Measurements from ENCODE around the gene DSTN. TPM values are rescaled to one million over a fixed set of nuclear protein-coding genes. Genes with fewer than 3 reads are reported as not detected.

The DSTN gene
- total and polyA plus RNA-seq, 2 donors (not counting 1 experiment from before 2014, with no cell fraction given): 6.6 to 13.4 TPM

DNA sequence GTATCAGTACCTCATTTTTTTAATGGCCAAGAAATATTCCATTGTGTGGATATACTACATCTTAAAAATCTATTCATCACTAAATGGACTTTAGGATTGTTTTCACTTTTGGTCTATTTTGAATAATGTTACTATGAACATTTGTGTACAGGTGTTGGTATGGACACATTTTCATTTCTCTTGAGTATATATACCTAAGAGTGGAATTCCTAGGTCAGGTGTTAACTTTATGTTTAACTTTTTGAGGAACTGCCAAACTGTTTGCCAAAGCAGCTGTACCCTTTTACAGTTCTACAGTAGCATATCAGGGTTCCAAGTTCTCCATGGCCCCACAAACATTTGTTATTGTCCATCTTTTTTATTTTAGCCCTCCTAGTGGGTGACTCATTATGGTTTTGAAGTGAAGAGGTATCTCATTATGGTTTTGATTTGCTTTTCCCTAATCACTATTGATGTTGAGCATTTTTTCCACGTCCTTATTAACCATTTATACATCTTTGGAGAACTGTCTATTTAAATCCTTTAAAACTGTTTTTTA, 28.2 kb downstream of the DSTN start:
- Histone ChIP-seq H3K4me1 (ENCODE audit: control insufficient read depth in 2 of 2, insufficient read depth in 2 of 2, low read length in 2 of 2) (no peaks in the 10 kb centered on the region), H3K9me3 (ENCODE audit: control extremely low read depth in 1 of 3, control insufficient read depth in 2 of 3, insufficient read depth in 1 of 3, low read length in 2 of 3) (no peaks in the 10 kb centered on the region), H3K9ac (ENCODE audit: low read length) (no peak overlapping the region), H4K20me1 (ENCODE audit: control insufficient read depth, insufficient read depth, low read length, poor library complexity, severe bottlenecking) (no peaks in the 10 kb centered on the region), H3K4me2 (replicated peaks; ENCODE audit: low read depth, low read length, poor library complexity, severe bottlenecking) (no peak overlapping the region), H2AFZ (ENCODE audit: insufficient read depth, low read depth, low read length, poor library complexity, severe bottlenecking) (no peak overlapping the region), H3K79me2 (ENCODE audit: control insufficient read depth, insufficient read depth, low read length) (no peaks in the 10 kb centered on the region), H3K4me3 (ENCODE audit: control extremely low read depth in 1 of 5, extremely low read depth in 1 of 5, insufficient read depth in 1 of 5, low read depth in 2 of 5, low read length in 4 of 5) (no peak overlapping the region), H3K36me3 (replicated peaks in 1 of 2; ENCODE audit: control extremely low read depth in 1 of 2, control insufficient read depth in 1 of 2, extremely low read depth in 1 of 2, insufficient read depth in 2 of 2, low read length in 1 of 2) (no peaks in the 10 kb centered on the region), H3K27ac (ENCODE audit: low read length in 2 of 2) (no peak overlapping the region), H3K27me3 (replicated peaks in 1 of 4; ENCODE audit: control extremely low read depth in 1 of 4, control insufficient read depth in 3 of 4, insufficient read depth in 4 of 4, low read length in 3 of 4) (no peaks in the 10 kb centered on the region)
- CTCF ChIA-PET: no interaction called here
- Mint-ChIP-seq H3K27ac (no peak overlapping the region), H3K4me3 (no peak overlapping the region), H3K27me3 (no peaks in the 10 kb centered on the region), H3K9me3 (ENCODE audit: insufficient read depth) (no peaks in the 10 kb centered on the region), H3K4me1 (peaks cover 4% of the 10 kb centered on the region)
- DNase-seq (no peak), ATAC-seq (ENCODE audit: low read depth) (no peak)
- no CpG with 5 or more reads among the region's 1 CpG for WGBS (ENCODE audit: insufficient coverage)
- intact Hi-C loops (cut with micrococcal nuclease): no loop called here
- POLR2A ChIA-PET: no interaction called here
- TF ChIP-seq EZH2 (IDR thresholded peaks at IDR 0.05; ENCODE audit: borderline replicate concordance, insufficient read depth, low read depth, low read length, poor library complexity, severe bottlenecking): no peak
- TF ChIP-seq, protein P1, sequence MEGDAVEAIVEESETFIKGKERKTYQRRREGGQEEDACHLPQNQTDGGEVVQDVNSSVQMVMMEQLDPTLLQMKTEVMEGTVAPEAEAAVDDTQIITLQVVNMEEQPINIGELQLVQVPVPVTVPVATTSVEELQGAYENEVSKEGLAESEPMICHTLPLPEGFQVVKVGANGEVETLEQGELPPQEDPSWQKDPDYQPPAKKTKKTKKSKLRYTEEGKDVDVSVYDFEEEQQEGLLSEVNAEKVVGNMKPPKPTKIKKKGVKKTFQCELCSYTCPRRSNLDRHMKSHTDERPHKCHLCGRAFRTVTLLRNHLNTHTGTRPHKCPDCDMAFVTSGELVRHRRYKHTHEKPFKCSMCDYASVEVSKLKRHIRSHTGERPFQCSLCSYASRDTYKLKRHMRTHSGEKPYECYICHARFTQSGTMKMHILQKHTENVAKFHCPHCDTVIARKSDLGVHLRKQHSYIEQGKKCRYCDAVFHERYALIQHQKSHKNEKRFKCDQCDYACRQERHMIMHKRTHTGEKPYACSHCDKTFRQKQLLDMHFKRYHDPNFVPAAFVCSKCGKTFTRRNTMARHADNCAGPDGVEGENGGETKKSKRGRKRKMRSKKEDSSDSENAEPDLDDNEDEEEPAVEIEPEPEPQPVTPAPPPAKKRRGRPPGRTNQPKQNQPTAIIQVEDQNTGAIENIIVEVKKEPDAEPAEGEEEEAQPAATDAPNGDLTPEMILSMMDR (IDR thresholded peaks at IDR 0.05): no peak

DNA sequence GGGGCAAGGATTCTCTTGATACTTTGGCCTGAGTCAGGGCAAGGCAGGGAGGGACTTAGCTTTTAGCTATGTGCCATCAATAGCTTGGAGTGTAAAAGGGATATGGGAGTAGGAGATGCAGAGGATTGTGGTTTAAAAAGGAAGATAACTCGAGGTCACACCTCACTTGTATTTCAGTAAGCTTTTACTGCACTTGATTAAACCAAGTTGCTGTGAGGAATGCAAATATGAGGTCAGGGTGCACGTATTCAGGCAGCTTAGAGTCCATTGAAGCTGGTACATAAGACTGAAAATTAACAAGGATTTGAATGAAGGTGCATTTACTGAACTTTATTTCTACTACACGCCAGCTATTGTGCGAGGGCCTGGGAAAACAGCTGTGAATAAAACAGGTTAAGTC, 32.1 kb downstream of the DSTN start:
- CTCF ChIA-PET: interaction anchor here (0.5 to 1.3 kb wide), 2 partner anchors 47 to 1368 kb away, joined by 3 read pairs; no protein-coding TSS in a partner anchor

More for the DNA sequence above, 32.1 kb downstream of the DSTN start:
- Mint-ChIP-seq H3K4me3 (no peak overlapping the region), H3K27me3 (no peaks in the 10 kb centered on the region), H3K9me3 (ENCODE audit: insufficient read depth) (no peaks in the 10 kb centered on the region), H3K27ac (no peak overlapping the region), H3K4me1 (peaks cover 4% of the 10 kb centered on the region)
- H3K27ac ChIP-seq (ENCODE audit: low read length in 2 of 2): no peak overlapping the region
- intact Hi-C loops (cut with micrococcal nuclease): no loop called here
- H3K27me3 ChIP-seq (replicated peaks in 1 of 4; ENCODE audit: control extremely low read depth in 1 of 4, control insufficient read depth in 3 of 4, insufficient read depth in 4 of 4, low read length in 3 of 4): no peaks in the 10 kb centered on the region
- no peak for DNase-seq
- no peak overlapping the region for H3K4me2 ChIP-seq (replicated peaks; ENCODE audit: low read depth, low read length, poor library complexity, severe bottlenecking)
- H2AFZ ChIP-seq (ENCODE audit: insufficient read depth, low read depth, low read length, poor library complexity, severe bottlenecking): no peak overlapping the region
- H3K79me2 ChIP-seq (ENCODE audit: control insufficient read depth, insufficient read depth, low read length): no peaks in the 10 kb centered on the region
- WGBS (ENCODE audit: insufficient coverage): 40% methylated on average over 1 of the region's 4 CpGs
- no peaks in the 10 kb centered on the region for H4K20me1 ChIP-seq (ENCODE audit: control insufficient read depth, insufficient read depth, low read length, poor library complexity, severe bottlenecking)
- no peak for ATAC-seq (ENCODE audit: low read depth)
- H3K9me3 ChIP-seq (ENCODE audit: control extremely low read depth in 1 of 3, control insufficient read depth in 2 of 3, insufficient read depth in 1 of 3, low read length in 2 of 3): no peaks in the 10 kb centered on the region
- H3K36me3 ChIP-seq (replicated peaks in 1 of 2; ENCODE audit: control extremely low read depth in 1 of 2, control insufficient read depth in 1 of 2, extremely low read depth in 1 of 2, insufficient read depth in 2 of 2, low read length in 1 of 2): peaks cover 0 to 3% of the 10 kb centered on the region in 2 experiments
- POLR2A ChIA-PET: no interaction called here
- H3K9ac ChIP-seq (ENCODE audit: low read length): no peak overlapping the region
- TF ChIP-seq EZH2 (IDR thresholded peaks at IDR 0.05; ENCODE audit: borderline replicate concordance, insufficient read depth, low read depth, low read length, poor library complexity, severe bottlenecking): no peak
- TF ChIP-seq, protein P1 (IDR thresholded peaks at IDR 0.05): no peak
- H3K4me3 ChIP-seq (ENCODE audit: control extremely low read depth in 1 of 5, extremely low read depth in 1 of 5, insufficient read depth in 1 of 5, low read depth in 2 of 5, low read length in 4 of 5): no peak overlapping the region
- no peaks in the 10 kb centered on the region for H3K4me1 ChIP-seq (ENCODE audit: control insufficient read depth in 2 of 2, insufficient read depth in 2 of 2, low read length in 2 of 2)

Measured in B cell (primary cell).